ENCODE measurements around the gene NAA60.
"Not testable (repeated sequence)": the region's sequence is repeated elsewhere in the genome, so short reads cannot be mapped to it uniquely, and the experiment has no call there.

NAA60 gene

GRCh38 chr16:3520413-3520812 is 76.9 kb downstream of the NAA60 start:
- peaks cover 35 to 44% of the 10 kb centered on the region in 2 donors for H3K36me3 ChIP-seq (ENCODE audit: control insufficient read depth in 2 of 2, insufficient read depth in 2 of 2, low read length in 2 of 2)

GRCh38 chr16:3520841-3521240 is 77.4 kb downstream of the NAA60 start:
- H3K36me3 ChIP-seq (ENCODE audit: control insufficient read depth in 2 of 2, insufficient read depth in 2 of 2, low read length in 2 of 2), result peaks cover 33 to 42% of the 10 kb centered on the region in 2 donors
- no peak overlapping the region for H3K4me3 ChIP-seq (ENCODE audit: low read length in 2 of 2)
- no peaks in the 10 kb centered on the region for H3K9me3 ChIP-seq (ENCODE audit: control insufficient read depth in 2 of 2, low read length in 2 of 2)
- H3K27ac ChIP-seq (ENCODE audit: low read depth in 2 of 2, low read length in 2 of 2), result no peak overlapping the region
- no peak overlapping the region for H3K9ac ChIP-seq (ENCODE audit: low read depth in 1 of 2, low read length in 2 of 2)
- H3K27me3 ChIP-seq (ENCODE audit: control insufficient read depth in 2 of 2, insufficient read depth in 2 of 2, low read length in 2 of 2), result no peaks in the 10 kb centered on the region
- no peaks in the 10 kb centered on the region for H3K4me1 ChIP-seq (ENCODE audit: control insufficient read depth in 2 of 2, insufficient read depth in 2 of 2, low read length in 2 of 2)

More at GRCh38 chr16:3520413-3520812, 76.9 kb downstream of the NAA60 start:
- Histone ChIP-seq H3K27ac (ENCODE audit: low read depth in 2 of 2, low read length in 2 of 2) (no peak overlapping the region), H3K27me3 (ENCODE audit: control insufficient read depth in 2 of 2, insufficient read depth in 2 of 2, low read length in 2 of 2) (no peaks in the 10 kb centered on the region), H3K4me1 (ENCODE audit: control insufficient read depth in 2 of 2, insufficient read depth in 2 of 2, low read length in 2 of 2) (no peaks in the 10 kb centered on the region), H3K9ac (ENCODE audit: low read depth in 1 of 2, low read length in 2 of 2) (no peak overlapping the region), H3K4me3 (ENCODE audit: low read length in 2 of 2) (no peak overlapping the region), H3K9me3 (ENCODE audit: control insufficient read depth in 2 of 2, low read length in 2 of 2) (no peaks in the 10 kb centered on the region)

- Histone ChIP-seq H3K9me3 (ENCODE audit: control insufficient read depth in 2 of 2, low read length in 2 of 2) (no peaks in the 10 kb centered on the region), H3K4me1 (ENCODE audit: control insufficient read depth in 2 of 2, insufficient read depth in 2 of 2, low read length in 2 of 2) (no peaks in the 10 kb centered on the region), H3K27me3 (ENCODE audit: control insufficient read depth in 2 of 2, insufficient read depth in 2 of 2, low read length in 2 of 2) (no peaks in the 10 kb centered on the region), H3K36me3 (ENCODE audit: control insufficient read depth in 2 of 2, insufficient read depth in 2 of 2, low read length in 2 of 2) (peaks cover 28 to 40% of the 10 kb centered on the region in 2 donors), H3K9ac (ENCODE audit: low read depth in 1 of 2, low read length in 2 of 2) (no peak overlapping the region), H3K27ac (ENCODE audit: low read depth in 2 of 2, low read length in 2 of 2) (no peak overlapping the region), H3K4me3 (ENCODE audit: low read length in 2 of 2) (no peak overlapping the region)
These were observed 79.8 kb downstream of the NAA60 start for GRCh38 chr16:3523281-3523680.

GRCh38 chr16:3525951-3526350 is 82.5 kb downstream of the NAA60 start:
- H3K4me1 ChIP-seq (ENCODE audit: control insufficient read depth in 2 of 2, insufficient read depth in 2 of 2, low read length in 2 of 2), result no peaks in the 10 kb centered on the region
- no peak overlapping the region for H3K4me3 ChIP-seq (ENCODE audit: low read length in 2 of 2)
- no peaks in the 10 kb centered on the region for H3K9me3 ChIP-seq (ENCODE audit: control insufficient read depth in 2 of 2, low read length in 2 of 2)
- H3K36me3 ChIP-seq (ENCODE audit: control insufficient read depth in 2 of 2, insufficient read depth in 2 of 2, low read length in 2 of 2), result peaks cover 23 to 31% of the 10 kb centered on the region in 2 donors
- H3K27me3 ChIP-seq (ENCODE audit: control insufficient read depth in 2 of 2, insufficient read depth in 2 of 2, low read length in 2 of 2), result no peaks in the 10 kb centered on the region
- H3K27ac ChIP-seq (ENCODE audit: low read depth in 2 of 2, low read length in 2 of 2), result no peak overlapping the region
- H3K9ac ChIP-seq (ENCODE audit: low read depth in 1 of 2, low read length in 2 of 2), result no peak overlapping the region

GRCh38 chr16:3527216-3527829 is 83.8 kb downstream of the NAA60 start:
- not testable (repeated sequence) for H3K9ac ChIP-seq (ENCODE audit: low read depth in 1 of 2, low read length in 2 of 2); H3K27me3 ChIP-seq (ENCODE audit: control insufficient read depth in 2 of 2, insufficient read depth in 2 of 2, low read length in 2 of 2); H3K4me3 ChIP-seq (ENCODE audit: low read length in 2 of 2); H3K9me3 ChIP-seq (ENCODE audit: control insufficient read depth in 2 of 2, low read length in 2 of 2); H3K4me1 ChIP-seq (ENCODE audit: control insufficient read depth in 2 of 2, insufficient read depth in 2 of 2, low read length in 2 of 2); H3K27ac ChIP-seq (ENCODE audit: low read depth in 2 of 2, low read length in 2 of 2)
- H3K36me3 ChIP-seq (ENCODE audit: control insufficient read depth in 2 of 2, insufficient read depth in 2 of 2, low read length in 2 of 2), result peaks cover 23 to 33% of the 10 kb centered on the region in 2 donors

- Histone ChIP-seq H3K4me3 (ENCODE audit: low read length in 2 of 2) (no peak overlapping the region), H3K36me3 (ENCODE audit: control insufficient read depth in 2 of 2, insufficient read depth in 2 of 2, low read length in 2 of 2) (peaks cover 24 to 36% of the 10 kb centered on the region in 2 donors), H3K27ac (ENCODE audit: low read depth in 2 of 2, low read length in 2 of 2) (no peak overlapping the region), H3K9me3 (ENCODE audit: control insufficient read depth in 2 of 2, low read length in 2 of 2) (no peaks in the 10 kb centered on the region), H3K9ac (ENCODE audit: low read depth in 1 of 2, low read length in 2 of 2) (no peak overlapping the region), H3K27me3 (ENCODE audit: control insufficient read depth in 2 of 2, insufficient read depth in 2 of 2, low read length in 2 of 2) (no peaks in the 10 kb centered on the region), H3K4me1 (ENCODE audit: control insufficient read depth in 2 of 2, insufficient read depth in 2 of 2, low read length in 2 of 2) (no peaks in the 10 kb centered on the region)
These were observed 84.9 kb downstream of the NAA60 start for GRCh38 chr16:3528406-3528805.

GRCh38 chr16:3529175-3529574 is 85.7 kb downstream of the NAA60 start:
- H3K9ac ChIP-seq (ENCODE audit: low read depth in 1 of 2, low read length in 2 of 2), result no peak overlapping the region
- no peaks in the 10 kb centered on the region for H3K9me3 ChIP-seq (ENCODE audit: control insufficient read depth in 2 of 2, low read length in 2 of 2)
- H3K27me3 ChIP-seq (ENCODE audit: control insufficient read depth in 2 of 2, insufficient read depth in 2 of 2, low read length in 2 of 2), result no peaks in the 10 kb centered on the region
- no peak overlapping the region for H3K27ac ChIP-seq (ENCODE audit: low read depth in 2 of 2, low read length in 2 of 2)
- H3K36me3 ChIP-seq (ENCODE audit: control insufficient read depth in 2 of 2, insufficient read depth in 2 of 2, low read length in 2 of 2), result peaks cover 22 to 36% of the 10 kb centered on the region in 2 donors
- H3K4me1 ChIP-seq (ENCODE audit: control insufficient read depth in 2 of 2, insufficient read depth in 2 of 2, low read length in 2 of 2), result no peaks in the 10 kb centered on the region
- H3K4me3 ChIP-seq (ENCODE audit: low read length in 2 of 2), result no peak overlapping the region

- H3K9ac ChIP-seq (ENCODE audit: low read depth in 1 of 2, low read length in 2 of 2), result no peak overlapping the region
- H3K27ac ChIP-seq (ENCODE audit: low read depth in 2 of 2, low read length in 2 of 2), result no peak overlapping the region
- no peaks in the 10 kb centered on the region for H3K9me3 ChIP-seq (ENCODE audit: control insufficient read depth in 2 of 2, low read length in 2 of 2)
- H3K36me3 ChIP-seq (ENCODE audit: control insufficient read depth in 2 of 2, insufficient read depth in 2 of 2, low read length in 2 of 2), result peaks cover 16 to 28% of the 10 kb centered on the region in 2 donors
- no peak overlapping the region for H3K4me3 ChIP-seq (ENCODE audit: low read length in 2 of 2)
- H3K4me1 ChIP-seq (ENCODE audit: control insufficient read depth in 2 of 2, insufficient read depth in 2 of 2, low read length in 2 of 2), result no peaks in the 10 kb centered on the region
- H3K27me3 ChIP-seq (ENCODE audit: control insufficient read depth in 2 of 2, insufficient read depth in 2 of 2, low read length in 2 of 2), result no peaks in the 10 kb centered on the region
These were observed 87.0 kb downstream of the NAA60 start for GRCh38 chr16:3530371-3530914.

GRCh38 chr16:3532741-3533140 is 89.3 kb downstream of the NAA60 start:
- no peak overlapping the region for H3K4me3 ChIP-seq (ENCODE audit: low read length in 2 of 2)
- no peak overlapping the region for H3K27ac ChIP-seq (ENCODE audit: low read depth in 2 of 2, low read length in 2 of 2)
- no peaks in the 10 kb centered on the region for H3K9me3 ChIP-seq (ENCODE audit: control insufficient read depth in 2 of 2, low read length in 2 of 2)
- no peak overlapping the region for H3K9ac ChIP-seq (ENCODE audit: low read depth in 1 of 2, low read length in 2 of 2)
- H3K27me3 ChIP-seq (ENCODE audit: control insufficient read depth in 2 of 2, insufficient read depth in 2 of 2, low read length in 2 of 2), result no peaks in the 10 kb centered on the region
- H3K4me1 ChIP-seq (ENCODE audit: control insufficient read depth in 2 of 2, insufficient read depth in 2 of 2, low read length in 2 of 2), result no peaks in the 10 kb centered on the region
- peaks cover 23 to 36% of the 10 kb centered on the region in 2 donors for H3K36me3 ChIP-seq (ENCODE audit: control insufficient read depth in 2 of 2, insufficient read depth in 2 of 2, low read length in 2 of 2)

- H3K27ac ChIP-seq (ENCODE audit: low read depth in 2 of 2, low read length in 2 of 2), result no peak overlapping the region
- H3K4me1 ChIP-seq (ENCODE audit: control insufficient read depth in 2 of 2, insufficient read depth in 2 of 2, low read length in 2 of 2), result no peaks in the 10 kb centered on the region
- no peaks in the 10 kb centered on the region for H3K9me3 ChIP-seq (ENCODE audit: control insufficient read depth in 2 of 2, low read length in 2 of 2)
- H3K9ac ChIP-seq (ENCODE audit: low read depth in 1 of 2, low read length in 2 of 2), result no peak overlapping the region
- H3K36me3 ChIP-seq (ENCODE audit: control insufficient read depth in 2 of 2, insufficient read depth in 2 of 2, low read length in 2 of 2), result peaks cover 22 to 33% of the 10 kb centered on the region in 2 donors
- no peaks in the 10 kb centered on the region for H3K27me3 ChIP-seq (ENCODE audit: control insufficient read depth in 2 of 2, insufficient read depth in 2 of 2, low read length in 2 of 2)
- no peak overlapping the region for H3K4me3 ChIP-seq (ENCODE audit: low read length in 2 of 2)
These were observed 90.6 kb downstream of the NAA60 start for GRCh38 chr16:3534126-3534525.

All from mucosa of rectum (tissue), 2 donors.